ENCODE data around the gene SDF2. TPM values are rescaled to one million over a fixed set of nuclear protein-coding genes. Genes with fewer than 3 reads are reported as not detected.

SDF2 gene
- total and polyA plus RNA-seq, 5 experiments from 2014 or later, result 38.4 to 76.3 (median 55.8) TPM

DNA sequence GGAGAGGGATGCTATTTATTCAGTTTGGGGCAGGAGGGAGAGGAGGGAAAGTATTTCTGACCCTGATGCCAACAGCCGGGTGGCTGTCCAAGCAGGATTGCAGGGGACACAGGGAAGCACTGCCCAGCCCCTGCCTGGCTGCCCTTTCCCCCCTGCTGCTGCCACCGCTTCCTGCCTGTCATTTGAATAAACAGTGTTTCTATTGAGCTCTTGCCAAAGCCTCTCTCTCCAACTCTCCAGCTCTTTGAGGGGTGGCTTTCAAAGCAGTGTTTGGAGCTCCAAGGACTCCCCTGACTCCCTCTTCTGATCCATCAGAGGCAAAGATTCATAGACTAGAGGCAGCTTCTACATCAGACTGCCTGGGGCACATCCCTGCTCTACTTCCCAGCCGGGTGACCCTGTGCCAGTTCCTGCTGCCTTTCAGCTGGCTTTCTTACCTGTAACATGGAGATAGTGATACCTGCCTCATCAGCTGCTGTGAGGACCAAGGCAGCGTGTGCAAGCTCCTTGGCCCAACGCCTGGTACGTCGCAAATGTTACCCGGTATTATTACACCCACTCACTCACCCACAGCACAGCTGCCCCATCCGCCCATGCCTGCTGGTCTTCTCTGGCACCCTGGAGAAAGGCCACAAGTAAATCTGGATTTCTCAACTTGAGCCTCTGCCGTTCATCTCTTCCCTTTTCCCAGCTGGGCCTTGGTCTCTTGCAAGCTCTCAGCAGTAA is 40.5 kb upstream of the SDF2 start:
- ATAC-seq (no peak), DNase-seq (no peak)
- H3K4me3 Mint-ChIP-seq, result no peak overlapping the region
- POLR2A ChIA-PET, result interaction anchor here (1.7 kb wide), 1 partner anchor 9 kb away, joined by 8 read pairs; the partner anchor contains the start of gene PROCA1
- H3K27ac Mint-ChIP-seq, result peak overlapping the region in 5 of 10 donors; percentile 37 to 80 (median 45)
- peaks cover 0 to 3% (median under 1%) of the 10 kb centered on the region in 4 donors for H3K4me1 Mint-ChIP-seq
- H3K27me3 Mint-ChIP-seq, result no peaks in the 10 kb centered on the region
- no peaks in the 10 kb centered on the region for H3K9me3 Mint-ChIP-seq
- peaks cover 0 to 64% (median 0%) of the 10 kb centered on the region in 3 donors for H3K36me3 Mint-ChIP-seq

DNA sequence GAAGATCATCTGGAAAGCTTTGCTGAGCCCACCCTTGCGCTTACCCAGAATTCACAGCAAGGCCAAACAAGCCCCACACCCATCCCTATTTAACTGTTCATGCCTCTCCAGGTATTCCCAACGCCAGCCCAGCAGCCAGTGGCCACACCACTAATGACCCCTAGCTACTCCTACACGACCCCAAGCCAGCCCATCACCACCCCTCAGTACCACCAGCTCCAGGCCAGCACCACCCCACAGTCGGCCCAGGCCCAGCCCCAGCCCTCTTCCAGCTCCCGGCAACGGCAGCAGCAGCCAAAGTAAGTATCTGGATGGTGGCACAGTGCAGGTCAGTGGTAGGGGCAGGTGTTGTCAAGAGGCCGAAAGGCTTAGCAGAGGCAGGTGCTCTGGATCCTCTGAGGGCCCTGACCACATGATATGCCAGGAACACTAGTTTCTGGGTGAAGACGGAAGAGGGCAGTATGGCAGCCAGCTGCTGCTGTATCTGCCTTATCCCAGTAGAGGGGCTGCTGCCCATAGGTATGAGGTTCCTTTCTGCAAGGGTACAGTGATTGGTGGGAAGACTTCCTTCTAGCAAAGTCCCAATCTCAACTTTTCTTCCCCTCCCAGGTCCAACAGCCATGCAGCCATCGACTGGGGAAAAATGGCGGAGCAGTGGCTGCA is 39.3 kb upstream of the SDF2 start:
- POLR2A ChIA-PET, result no interaction called here

DNA sequence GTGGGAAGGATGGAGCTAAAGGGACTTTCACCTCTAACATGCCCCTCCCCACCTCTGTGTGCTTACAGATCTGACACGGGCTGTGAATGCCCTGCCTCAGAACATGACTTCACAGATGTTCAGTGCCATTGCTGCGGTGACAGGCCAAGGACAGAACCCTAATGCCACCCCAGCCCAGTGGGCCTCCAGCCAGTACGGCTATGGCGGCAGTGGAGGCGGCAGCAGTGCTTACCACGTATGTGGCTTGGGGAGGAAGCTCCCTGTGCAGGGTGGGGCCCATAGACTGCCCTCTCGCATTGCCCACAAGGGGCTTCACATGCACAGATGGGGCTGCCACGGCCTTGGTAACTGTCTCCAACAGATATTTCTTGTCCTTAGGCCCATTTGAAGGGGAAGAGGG is 38.6 kb upstream of the SDF2 start:
- H3K36me3 Mint-ChIP-seq, result peaks cover 0 to 83% (median 0%) of the 10 kb centered on the region in 3 donors
- POLR2A ChIA-PET, result no interaction called here
- ATAC-seq (no peak), DNase-seq (no peak)
- peaks cover 0 to 3% (median 0%) of the 10 kb centered on the region in 4 donors for H3K4me1 Mint-ChIP-seq
- no peaks in the 10 kb centered on the region for H3K27me3 Mint-ChIP-seq
- H3K4me3 Mint-ChIP-seq, result no peak overlapping the region
- H3K9me3 Mint-ChIP-seq, result no peaks in the 10 kb centered on the region
- H3K27ac Mint-ChIP-seq, result no peak overlapping the region

More for the DNA sequence above, 39.3 kb upstream of the SDF2 start:
- H3K4me3 Mint-ChIP-seq, result no peak overlapping the region
- H3K27me3 Mint-ChIP-seq, result no peaks in the 10 kb centered on the region
- ATAC-seq (no peak), DNase-seq (no peak)
- peak overlapping the region in 3 of 10 donors; percentile 20 to 53 (median 24) for H3K27ac Mint-ChIP-seq
- H3K4me1 Mint-ChIP-seq, result peaks cover 0 to 3% (median 0%) of the 10 kb centered on the region in 4 donors
- H3K9me3 Mint-ChIP-seq, result no peaks in the 10 kb centered on the region
- peaks cover 0 to 76% (median 0%) of the 10 kb centered on the region in 3 donors for H3K36me3 Mint-ChIP-seq

DNA sequence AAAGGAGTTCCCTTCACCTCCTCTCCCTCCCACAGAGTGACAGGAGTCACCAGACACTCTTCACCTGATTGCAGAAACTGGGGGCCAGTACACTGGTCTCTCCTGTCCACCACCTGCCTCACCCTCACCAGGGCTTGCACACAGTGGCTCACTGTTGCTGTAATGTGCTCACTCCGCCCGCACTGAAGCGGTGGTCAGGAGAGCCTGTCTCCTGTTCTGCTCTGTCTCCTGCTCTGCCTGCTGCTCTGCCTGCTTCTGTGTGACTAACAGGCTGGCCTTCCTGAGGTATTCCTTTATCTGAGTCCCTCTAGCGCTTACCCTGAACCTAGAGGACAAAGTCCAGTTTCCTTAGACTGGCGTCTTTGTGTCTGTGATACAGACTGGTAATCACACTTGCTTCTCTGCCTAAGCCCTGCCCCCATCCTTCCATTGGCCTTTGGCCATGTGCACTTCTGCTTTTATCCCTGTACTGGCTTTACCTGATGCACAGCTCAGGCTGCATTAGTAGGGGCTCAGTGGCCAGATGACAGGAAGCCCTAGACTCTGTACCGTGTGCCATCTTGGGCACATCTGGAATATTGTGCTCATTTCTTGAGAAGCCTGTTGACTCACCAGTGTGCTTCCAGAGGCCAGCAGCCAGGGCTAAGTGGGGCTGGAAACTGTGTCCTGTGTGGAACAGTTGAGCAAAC is 36.7 kb upstream of the SDF2 start:
- no peak for ATAC-seq

DNA sequence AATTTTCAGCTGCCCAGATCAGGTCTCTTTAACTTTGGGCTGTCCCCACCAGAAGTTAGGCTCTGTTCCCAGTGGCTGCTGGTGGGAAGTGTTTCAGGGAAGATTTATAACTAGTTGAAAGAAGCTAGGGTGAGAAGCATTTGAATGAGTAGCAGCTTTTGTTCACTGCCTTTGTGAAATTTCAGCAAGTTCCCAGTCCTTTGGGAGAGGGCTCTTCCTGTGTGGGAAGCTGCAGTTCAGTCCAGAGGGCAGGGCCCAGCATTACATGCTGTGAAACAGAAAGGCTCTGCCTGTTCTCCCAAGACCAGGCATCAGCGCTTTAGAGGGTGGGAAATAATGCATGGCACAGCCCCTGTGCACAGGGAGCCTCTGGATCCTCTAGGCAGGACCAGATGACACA is 32.2 kb upstream of the SDF2 start:
- H3K27ac Mint-ChIP-seq, result peak overlapping the region in 2 of 10 donors; percentile 51 to 58
- ATAC-seq, result no peak
- POLR2A ChIA-PET, result no interaction called here
- H3K36me3 Mint-ChIP-seq, result peaks cover 8 to 100% (median 22%) of the 10 kb centered on the region in 3 donors
- H3K27me3 Mint-ChIP-seq, result no peaks in the 10 kb centered on the region
- no peak overlapping the region for H3K4me3 Mint-ChIP-seq
- DNase-seq, result peak in 1 of 10 donors; percentile 15
- no peaks in the 10 kb centered on the region for H3K4me1 Mint-ChIP-seq
- H3K9me3 Mint-ChIP-seq, result no peaks in the 10 kb centered on the region

More for the DNA sequence above, 36.7 kb upstream of the SDF2 start:
- H3K27ac Mint-ChIP-seq, result peak overlapping the region in 3 of 10 donors; percentile 2 to 83 (median 77)
- POLR2A ChIA-PET, result no interaction called here
- DNase-seq, result no peak
- H3K4me3 Mint-ChIP-seq, result no peak overlapping the region
- peaks cover 0 to 94% (median 7%) of the 10 kb centered on the region in 3 donors for H3K36me3 Mint-ChIP-seq
- peaks cover 0 to 3% (median 0%) of the 10 kb centered on the region in 4 donors for H3K4me1 Mint-ChIP-seq
- no peaks in the 10 kb centered on the region for H3K9me3 Mint-ChIP-seq
- H3K27me3 Mint-ChIP-seq, result no peaks in the 10 kb centered on the region

DNA sequence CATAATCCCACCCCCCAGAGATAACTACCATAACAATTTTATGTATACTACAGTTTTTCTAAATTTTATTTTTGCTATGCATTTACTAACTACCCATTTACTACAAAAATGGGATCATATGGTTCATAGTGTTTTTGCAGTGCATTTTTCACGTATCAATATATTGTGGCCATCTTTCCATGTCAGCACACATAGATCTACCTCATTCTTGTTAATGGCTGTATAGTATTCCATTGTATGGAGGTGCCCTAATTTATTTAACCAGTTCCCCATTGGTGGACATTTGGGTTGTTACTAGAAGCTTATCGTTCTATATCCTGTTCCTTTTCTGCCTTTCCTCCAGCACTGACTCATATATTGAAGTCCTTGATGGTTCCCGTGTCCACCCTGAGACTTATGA is 27.3 kb upstream of the SDF2 start:
- Mint-ChIP-seq H3K4me3 (no peak overlapping the region), H3K27ac (peak overlapping the region in 1 of 10 donors; percentile 25), H3K27me3 (no peaks in the 10 kb centered on the region), H3K9me3 (no peaks in the 10 kb centered on the region), H3K4me1 (no peaks in the 10 kb centered on the region), H3K36me3 (peaks cover 21 to 99% (median 50%) of the 10 kb centered on the region in 3 donors)
- no peak for ATAC-seq
- DNase-seq, result no peak
- POLR2A ChIA-PET, result no interaction called here

DNA sequence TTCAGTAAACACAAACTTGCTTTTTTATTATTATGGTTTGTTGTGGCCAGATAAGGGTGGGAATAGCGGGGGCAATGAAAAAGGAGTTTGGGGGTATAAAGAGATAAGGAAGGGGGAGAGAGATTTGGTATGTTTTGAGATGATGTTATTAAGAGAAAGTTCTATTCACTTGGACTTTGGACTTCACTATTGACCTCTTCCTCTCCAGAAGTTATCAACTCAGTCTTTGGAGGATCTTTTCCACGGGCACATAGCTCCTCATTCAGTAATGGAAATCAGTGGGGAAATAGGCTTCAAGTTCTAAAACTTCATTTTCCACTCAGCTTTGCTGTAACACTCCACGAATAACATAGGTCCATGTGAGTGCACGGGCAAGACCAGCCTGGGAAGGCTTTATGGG is 26.8 kb upstream of the SDF2 start:
- Mint-ChIP-seq H3K9me3 (no peaks in the 10 kb centered on the region), H3K4me1 (no peaks in the 10 kb centered on the region), H3K4me3 (no peak overlapping the region), H3K27ac (peak overlapping the region in 1 of 10 donors; percentile 25), H3K36me3 (peaks cover 21 to 98% (median 48%) of the 10 kb centered on the region in 3 donors), H3K27me3 (no peaks in the 10 kb centered on the region)
- POLR2A ChIA-PET, result no interaction called here
- ATAC-seq (no peak), DNase-seq (no peak)

DNA sequence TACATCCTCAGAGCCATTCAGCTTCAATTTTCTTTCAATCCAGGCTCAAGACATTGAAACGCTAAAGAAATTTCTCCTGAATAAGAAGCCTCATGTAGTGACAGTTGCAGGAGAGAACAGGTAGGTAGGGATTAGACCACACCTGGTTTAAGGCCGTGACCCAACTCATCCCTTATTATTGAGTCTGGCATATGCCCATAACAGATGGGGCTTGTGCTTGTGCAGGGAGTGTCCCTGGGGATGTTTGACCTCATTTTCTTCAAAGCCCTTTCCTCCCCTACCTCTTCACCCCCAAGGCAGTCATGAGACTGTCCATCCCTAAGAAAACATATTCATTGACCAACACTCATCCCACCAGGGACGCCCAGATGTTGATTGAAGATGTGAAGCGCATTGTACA is 24.6 kb upstream of the SDF2 start:
- ATAC-seq, result no peak
- Mint-ChIP-seq H3K27ac (peak overlapping the region in 1 of 10 donors; percentile 46), H3K4me1 (no peaks in the 10 kb centered on the region), H3K27me3 (no peaks in the 10 kb centered on the region), H3K4me3 (no peak overlapping the region), H3K36me3 (peaks cover 21 to 98% (median 51%) of the 10 kb centered on the region in 3 donors), H3K9me3 (no peaks in the 10 kb centered on the region)
- POLR2A ChIA-PET, result no interaction called here
- no peak for DNase-seq

DNA sequence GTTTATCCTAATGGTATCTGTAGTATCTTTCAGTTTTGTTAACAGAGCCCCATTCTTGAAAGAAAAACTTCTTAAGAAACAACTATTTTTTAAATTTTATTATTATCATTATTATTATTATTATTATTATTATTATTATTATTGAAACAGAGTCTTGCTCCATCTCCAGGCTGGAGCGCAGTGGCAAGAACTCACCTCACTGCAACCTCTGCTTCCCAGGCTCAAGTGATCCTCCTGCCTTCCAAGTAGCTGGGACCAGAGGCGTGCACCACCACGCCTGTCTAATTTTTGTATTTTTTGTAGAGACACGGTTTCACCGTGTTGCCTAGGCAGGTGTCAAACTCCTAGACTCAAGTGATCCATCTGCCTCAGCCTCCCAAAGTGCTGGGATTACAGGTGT is 23.7 kb upstream of the SDF2 start:
- Mint-ChIP-seq H3K27ac (no peak overlapping the region), H3K9me3 (no peaks in the 10 kb centered on the region), H3K4me3 (no peak overlapping the region), H3K27me3 (no peaks in the 10 kb centered on the region), H3K36me3 (peaks cover 21 to 98% (median 51%) of the 10 kb centered on the region in 3 donors), H3K4me1 (no peaks in the 10 kb centered on the region)
- ATAC-seq (no peak), DNase-seq (no peak)
- POLR2A ChIA-PET, result no interaction called here

DNA sequence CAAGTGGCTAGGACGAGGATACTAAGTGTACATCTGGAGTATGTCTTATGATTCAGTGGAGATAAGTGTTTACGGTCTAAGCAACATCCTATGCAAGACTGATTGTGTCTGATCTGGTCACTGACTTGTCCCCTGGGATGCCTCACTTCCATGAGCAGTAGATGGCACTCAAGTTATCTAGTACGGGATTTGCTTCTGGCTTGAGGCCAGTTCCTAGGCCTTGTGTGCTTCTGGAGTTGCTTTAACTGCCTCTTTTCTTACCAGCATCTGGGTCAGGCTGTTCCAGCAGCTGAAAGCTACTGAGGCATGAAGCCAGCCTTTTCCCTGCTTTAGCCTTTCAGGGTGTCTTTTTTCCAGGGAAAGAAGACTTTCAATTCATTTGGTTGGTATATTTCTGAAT is 23.3 kb upstream of the SDF2 start:
- ATAC-seq (no peak), DNase-seq (no peak)
- no peak overlapping the region for H3K4me3 Mint-ChIP-seq
- peak overlapping the region in 1 of 10 donors; percentile 63 for H3K27ac Mint-ChIP-seq
- no peaks in the 10 kb centered on the region for H3K9me3 Mint-ChIP-seq
- no peaks in the 10 kb centered on the region for H3K27me3 Mint-ChIP-seq
- no peaks in the 10 kb centered on the region for H3K4me1 Mint-ChIP-seq
- peaks cover 19 to 98% (median 47%) of the 10 kb centered on the region in 3 donors for H3K36me3 Mint-ChIP-seq
- POLR2A ChIA-PET, result no interaction called here

DNA sequence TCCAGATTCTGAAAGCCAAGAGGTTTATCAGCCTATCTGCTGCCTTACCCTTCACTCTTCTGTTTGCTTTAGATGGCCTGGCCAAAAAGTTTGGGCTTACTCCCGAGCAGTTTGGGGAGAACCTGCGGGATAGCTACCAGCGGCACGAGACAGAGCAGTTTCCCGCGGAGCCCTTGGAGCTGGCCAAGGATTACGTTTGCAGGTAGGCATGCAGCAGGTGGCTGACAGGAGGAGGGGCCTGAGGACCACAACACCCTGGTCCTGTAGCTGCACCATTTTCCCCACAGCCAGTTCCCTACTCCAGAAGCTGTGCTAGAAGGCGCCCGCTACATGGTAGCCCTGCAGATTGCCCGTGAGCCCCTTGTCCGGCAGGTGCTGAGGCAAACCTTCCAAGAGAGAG is 20.9 kb upstream of the SDF2 start:
- Mint-ChIP-seq H3K27ac (no peak overlapping the region), H3K36me3 (peaks cover 8 to 96% (median 38%) of the 10 kb centered on the region in 3 donors), H3K4me3 (no peak overlapping the region), H3K27me3 (no peaks in the 10 kb centered on the region), H3K4me1 (no peaks in the 10 kb centered on the region), H3K9me3 (no peaks in the 10 kb centered on the region)
- DNase-seq (no peak), ATAC-seq (no peak)
- POLR2A ChIA-PET, result no interaction called here

DNA sequence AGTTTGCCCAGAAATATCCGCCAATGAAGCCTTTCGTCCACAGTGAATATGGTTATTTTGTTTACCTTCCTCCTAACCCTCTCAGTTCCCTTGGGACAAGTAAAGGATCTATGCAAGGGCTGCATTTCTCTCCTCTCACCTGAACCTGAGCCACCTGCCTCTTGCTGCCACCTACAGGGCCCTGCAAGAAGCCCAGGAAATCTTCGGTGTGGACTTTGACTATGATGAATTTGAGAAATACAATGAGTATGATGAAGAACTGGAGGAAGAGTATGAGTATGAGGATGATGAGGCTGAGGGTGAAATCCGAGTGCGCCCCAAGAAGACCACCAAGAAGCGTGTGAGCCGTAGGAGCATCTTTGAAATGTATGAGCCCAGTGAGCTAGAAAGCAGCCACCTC is 14.3 kb upstream of the SDF2 start:
- Mint-ChIP-seq H3K27ac (no peak overlapping the region), H3K27me3 (no peaks in the 10 kb centered on the region), H3K4me3 (no peak overlapping the region), H3K4me1 (peaks cover 0 to 6% (median 3%) of the 10 kb centered on the region in 4 donors), H3K9me3 (no peaks in the 10 kb centered on the region), H3K36me3 (peaks cover 4 to 98% (median 41%) of the 10 kb centered on the region in 3 donors)
- no peak for ATAC-seq
- POLR2A ChIA-PET, result interaction anchor here (1.9 to 2.3 kb wide), 2 partner anchors 14 to 30 kb away, joined by 4 to 9 read pairs; partner anchors contain the start of genes SDF2 and SUPT6H
- peak in 1 of 10 donors; percentile 7 for DNase-seq

DNA sequence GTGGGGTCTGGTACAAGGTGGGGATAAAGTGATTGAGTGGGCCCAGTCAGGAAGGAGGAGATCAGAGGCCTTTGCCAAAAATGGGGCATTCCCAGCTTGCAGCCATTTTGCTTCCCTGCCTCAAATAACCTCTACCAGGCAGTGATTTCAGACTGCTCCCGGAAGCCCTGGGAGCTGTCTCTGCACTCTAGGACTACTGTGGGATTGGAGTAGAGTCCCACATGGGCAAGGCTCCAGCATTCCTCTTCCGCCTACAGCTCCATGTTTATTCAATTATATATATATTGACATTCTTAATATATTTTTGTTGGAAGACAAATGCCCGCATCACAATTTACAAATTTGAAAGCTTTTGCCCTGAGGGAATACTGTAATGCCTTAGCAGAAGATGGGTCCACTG is 13.8 kb upstream of the SDF2 start:
- H3K27me3 Mint-ChIP-seq, result no peaks in the 10 kb centered on the region
- no peak overlapping the region for H3K27ac Mint-ChIP-seq
- peaks cover 4 to 98% (median 42%) of the 10 kb centered on the region in 3 donors for H3K36me3 Mint-ChIP-seq
- no peaks in the 10 kb centered on the region for H3K9me3 Mint-ChIP-seq
- no peak overlapping the region for H3K4me3 Mint-ChIP-seq
- ATAC-seq, result no peak
- POLR2A ChIA-PET, result interaction anchor here (1.9 to 2.3 kb wide), 2 partner anchors 13 to 29 kb away, joined by 4 to 9 read pairs; partner anchors contain the start of genes SDF2 and SUPT6H
- no peak for DNase-seq
- peaks cover 0 to 9% (median 3%) of the 10 kb centered on the region in 4 donors for H3K4me1 Mint-ChIP-seq

All from naive thymus-derived CD8-positive, alpha-beta T cell (primary cell).